Measurements from ENCODE around the gene TMEM205.
"Not testable (repeated sequence)": the region's sequence is repeated elsewhere in the genome, so short reads cannot be mapped to it uniquely, and the experiment has no call there.

Gene TMEM205

DNA sequence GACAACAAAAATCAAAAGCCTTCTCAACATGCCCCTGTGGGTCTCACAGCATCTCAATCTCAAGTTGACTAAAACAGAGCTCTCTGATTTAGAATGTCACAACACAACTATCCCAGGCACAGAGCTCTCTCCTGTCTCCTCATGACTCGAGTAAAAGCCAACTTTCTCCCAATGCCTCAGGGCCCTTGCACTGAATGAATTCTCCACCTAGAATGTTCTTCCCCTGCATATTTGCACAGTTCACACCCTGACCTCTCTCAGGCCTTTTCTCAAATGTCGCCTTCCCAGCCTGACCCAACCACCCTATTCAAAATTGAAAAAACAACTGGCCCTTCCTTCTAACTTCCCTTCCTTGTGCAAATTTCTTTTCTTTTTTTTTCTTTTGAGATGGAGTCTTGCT lies 24.7 kb upstream of the TMEM205 start:
- no peak for DNase-seq

DNA sequence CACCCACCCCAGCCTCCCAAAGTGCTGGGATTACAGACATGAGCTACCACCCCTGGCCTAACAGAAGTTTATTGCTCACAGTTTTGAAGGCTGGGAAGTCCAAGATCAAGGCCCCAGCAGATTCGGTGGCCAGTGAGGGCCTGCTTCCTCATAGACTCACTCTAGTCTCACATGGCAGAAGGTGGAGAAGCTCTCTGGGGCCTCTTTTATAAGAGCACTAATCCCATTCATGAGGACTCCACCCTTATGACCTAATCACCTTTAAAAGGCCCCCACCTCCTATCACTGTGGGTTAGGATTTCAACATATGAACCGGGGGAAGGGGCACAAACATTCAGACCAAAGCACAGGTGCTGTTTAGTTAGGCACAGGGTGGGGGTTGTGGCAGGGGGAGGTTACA lies 21.5 kb upstream of the TMEM205 start:
- no peak for DNase-seq

DNA sequence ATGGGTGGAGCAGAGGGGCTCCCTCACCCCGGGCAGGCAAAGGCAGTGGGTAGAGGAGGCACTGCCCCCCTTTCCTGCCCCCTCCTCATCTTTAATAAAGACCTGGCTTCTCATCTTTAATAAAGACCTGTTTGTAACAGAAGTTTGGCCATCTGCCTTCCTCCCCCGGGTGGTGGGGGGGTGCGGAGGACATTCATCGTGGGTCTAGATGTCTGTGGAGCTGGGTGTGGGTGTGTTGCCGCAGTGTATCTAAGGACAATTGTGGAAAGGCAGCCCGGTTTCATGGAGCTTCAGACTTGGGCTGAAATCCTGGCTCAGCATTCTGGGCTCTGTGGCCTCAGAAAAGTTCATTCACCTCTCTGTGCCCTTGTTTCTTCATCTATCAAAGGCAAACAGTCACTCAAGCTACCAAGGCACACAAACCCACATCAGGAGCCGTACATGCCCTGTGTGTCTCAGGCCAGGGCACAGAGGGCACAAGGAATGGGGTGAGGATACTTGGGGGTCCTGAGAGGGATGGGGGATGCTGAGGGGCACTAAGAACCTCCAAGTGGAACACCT lies 19.6 kb upstream of the TMEM205 start:
- DNase-seq: no peak

DNA sequence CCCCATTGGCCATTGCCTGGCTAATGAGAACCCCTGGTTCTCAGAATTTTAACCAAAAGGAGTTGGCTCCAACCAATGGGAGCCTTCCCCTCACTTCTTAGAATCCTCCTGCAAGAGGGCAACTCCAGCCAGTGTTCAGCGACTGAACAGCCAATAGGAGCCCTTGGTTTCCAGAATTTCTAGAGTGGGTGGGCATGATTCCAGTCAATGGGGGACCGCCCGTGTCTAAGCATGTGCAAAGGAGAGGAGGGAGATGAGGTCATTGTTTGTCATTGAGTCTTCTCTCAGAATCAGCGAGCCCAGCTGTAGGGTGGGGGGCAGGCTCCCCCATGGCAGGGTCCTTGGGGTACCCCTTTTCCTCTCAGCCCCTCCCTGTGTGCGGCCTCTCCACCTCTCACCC lies 18.9 kb upstream of the TMEM205 start:
- no peak for DNase-seq

DNA sequence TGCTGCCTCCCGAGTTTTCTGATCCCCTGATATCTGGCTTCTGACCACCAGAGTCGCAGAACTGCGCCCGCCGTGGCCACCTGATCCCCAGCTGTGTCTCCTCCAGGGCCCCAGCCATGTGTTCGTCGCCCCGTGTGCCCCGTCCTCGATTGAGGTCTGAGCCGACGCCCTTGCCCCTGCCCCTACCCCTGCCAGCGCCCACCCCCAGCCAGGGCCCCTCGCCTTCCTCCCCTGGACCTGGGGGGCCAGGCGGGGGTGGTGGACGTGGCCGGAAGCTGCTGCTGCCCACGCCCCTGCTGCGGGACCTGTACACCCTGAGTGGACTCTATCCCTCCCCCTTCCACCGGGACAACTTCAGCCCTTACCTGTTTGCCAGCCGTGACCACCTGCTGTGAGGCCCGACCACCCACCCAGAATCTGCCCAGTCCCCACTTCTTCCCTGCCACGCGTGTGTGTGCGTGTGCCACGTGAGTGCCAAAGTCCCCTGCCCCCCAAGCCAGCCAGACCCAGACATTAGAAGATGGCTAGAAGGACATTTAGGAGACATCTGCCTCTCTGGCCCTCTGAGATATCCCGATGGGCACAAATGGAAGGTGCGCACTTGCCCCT lies 18.3 kb upstream of the TMEM205 start:
- no peak for DNase-seq

DNA sequence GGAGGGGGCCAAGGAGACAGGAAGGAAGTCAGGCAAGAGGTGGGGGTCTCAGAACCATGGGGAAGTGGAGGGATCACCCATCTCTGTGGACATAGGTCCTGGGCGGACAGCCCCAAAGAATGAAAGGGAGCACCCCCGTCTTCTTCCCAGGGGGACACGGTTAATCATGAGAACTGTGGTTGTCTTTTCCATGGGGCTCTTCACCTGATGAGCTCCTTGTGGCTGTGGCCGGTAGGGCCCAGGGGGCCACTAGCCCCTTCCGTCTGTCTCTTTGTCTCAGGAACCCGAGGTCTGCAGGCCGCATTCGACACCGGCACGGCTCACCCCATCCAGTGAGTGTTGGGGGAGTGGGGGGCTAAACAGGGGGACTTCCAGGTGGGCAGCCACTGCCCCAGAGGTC lies 17.8 kb upstream of the TMEM205 start:
- no peak for DNase-seq

DNA sequence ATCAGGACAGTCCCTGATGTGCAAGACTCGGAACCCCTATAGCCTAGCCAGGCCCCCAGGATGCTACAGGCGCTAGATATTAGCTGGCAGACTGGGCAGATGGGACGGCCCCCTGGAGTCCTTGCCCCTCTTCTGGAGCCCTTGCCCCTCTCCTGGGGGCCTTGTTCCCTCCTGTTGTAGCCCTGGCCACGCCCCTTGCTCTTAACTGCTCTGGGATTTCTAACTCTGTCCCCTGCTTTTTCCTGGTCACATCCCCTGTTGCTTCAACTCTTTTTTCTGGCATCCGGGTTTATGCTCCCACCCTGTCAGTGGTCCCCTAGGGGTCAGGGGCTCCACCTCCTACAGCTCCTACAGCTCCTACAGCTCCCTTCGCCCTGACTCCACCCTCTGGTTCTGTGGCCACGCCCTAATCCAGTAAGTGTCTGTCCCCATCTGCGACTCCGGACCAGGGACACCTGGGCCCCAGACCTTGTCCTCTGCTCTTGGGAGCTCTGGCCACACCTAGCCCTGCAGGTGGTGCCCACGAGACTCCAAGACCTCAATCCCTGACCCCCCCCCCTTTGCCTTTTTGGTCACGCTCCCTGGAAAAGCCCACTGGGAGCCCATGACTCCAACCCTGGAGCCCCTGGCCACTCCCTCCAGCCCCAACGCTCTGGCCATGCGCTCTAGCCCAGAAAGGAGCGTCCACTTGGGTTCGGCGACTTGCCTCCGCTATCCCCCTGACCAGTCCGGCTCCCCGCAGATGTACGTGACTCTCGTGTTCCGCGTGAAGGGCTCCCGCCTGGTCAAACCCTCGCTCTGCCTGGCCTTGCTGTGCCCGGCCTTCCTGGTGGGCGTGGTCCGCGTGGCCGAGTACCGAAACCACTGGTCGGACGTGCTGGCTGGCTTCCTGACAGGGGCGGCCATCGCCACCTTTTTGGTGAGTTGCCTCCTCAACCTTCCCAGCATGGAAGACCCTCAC lies 16.0 kb upstream of the TMEM205 start:
- DNase-seq: no peak

DNA sequence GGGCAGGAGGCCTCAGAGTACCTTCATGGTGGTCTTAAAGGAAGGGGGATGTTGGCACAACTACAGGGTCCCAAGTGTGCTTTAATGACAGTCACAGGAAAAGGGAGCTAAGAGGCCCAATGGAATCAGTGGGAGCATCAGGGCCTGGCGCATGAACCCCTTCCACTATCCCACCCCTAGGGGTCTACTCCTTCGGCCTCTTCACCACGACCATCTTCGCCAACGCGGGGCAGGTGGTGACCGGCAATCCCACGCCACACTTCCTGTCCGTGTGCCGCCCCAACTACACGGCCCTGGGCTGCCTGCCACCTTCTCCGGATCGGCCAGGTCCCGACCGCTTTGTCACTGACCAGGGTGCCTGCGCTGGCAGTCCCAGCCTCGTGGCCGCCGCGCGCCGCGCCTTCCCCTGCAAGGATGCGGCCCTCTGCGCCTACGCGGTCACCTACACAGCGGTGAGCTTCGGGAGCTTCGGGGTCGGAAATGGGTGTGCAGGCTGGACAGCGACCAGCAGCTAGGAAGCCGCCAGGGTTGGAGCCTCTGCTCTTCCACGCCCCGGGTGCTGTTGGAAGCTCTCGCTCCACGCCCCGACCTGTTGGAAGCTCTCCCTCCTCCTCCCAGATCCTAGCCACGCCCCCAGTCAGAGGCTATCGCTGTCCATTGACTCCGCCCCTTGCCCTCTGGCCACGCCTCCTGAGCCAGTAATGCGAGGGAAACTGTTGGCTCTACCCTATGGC lies 15.1 kb upstream of the TMEM205 start:
- DNase-seq: no peak

DNA sequence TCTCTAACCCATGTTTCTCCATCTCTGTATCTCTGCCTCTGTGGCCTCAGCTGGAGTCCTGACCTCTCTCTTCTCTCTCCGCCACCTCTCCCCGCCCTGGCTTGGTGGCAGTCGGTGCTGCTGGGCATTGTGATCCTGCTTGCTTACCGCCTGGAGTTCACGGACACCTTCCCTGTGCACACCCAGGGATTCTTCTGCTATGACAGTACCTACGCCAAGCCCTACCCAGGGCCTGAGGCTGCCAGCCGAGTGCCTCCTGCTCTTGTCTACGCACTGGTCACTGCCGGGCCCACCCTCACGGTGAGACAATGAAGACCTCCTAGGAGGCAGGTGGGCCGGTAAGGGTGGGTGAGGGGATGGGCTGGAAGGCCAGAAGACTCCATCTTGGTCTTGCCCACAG lies 13.4 kb upstream of the TMEM205 start:
- no peak for DNase-seq

DNA sequence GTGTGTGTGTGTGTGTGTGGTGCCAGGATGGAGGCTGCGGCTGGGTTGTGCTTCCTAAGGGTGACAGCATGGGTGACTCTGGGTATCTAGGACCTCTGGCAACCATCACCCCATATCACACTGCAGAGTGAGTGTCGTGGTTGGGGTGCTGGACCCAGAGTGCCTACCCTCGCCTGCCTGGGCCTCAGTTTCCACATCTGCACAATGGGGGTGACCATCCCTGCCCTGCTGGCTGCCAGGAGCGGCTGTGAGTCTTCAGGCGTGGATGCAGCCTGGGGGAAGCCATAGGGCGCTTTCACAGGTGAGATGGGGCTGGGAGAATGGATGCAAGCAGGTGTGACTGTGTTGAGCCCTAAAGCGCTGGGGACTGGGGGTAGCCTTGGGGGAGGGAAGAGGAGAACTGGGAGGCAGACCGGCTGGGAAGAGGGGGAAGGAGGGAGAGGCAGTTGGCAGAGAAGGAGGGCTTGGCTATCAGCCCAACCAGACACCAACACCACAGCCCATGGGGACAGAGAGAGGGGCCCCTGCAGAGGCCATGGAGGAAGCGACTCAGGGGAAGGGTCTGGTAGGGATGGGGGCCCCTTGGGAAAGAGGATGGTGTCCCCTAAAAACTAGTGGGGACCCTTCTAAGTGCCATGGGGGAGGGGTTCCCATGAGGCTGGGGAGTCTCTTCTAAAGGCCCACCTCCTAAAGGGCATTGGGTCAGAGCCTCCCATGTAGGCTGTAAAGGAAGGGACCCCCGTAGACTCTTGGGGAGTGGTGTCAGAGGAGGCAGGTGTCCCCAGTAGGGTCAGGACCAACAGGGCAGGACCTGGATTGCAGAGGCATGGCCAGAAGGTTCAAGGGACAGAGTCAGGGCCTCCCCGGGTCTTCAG lies 10.8 kb upstream of the TMEM205 start:
- DNase-seq: no peak

DNA sequence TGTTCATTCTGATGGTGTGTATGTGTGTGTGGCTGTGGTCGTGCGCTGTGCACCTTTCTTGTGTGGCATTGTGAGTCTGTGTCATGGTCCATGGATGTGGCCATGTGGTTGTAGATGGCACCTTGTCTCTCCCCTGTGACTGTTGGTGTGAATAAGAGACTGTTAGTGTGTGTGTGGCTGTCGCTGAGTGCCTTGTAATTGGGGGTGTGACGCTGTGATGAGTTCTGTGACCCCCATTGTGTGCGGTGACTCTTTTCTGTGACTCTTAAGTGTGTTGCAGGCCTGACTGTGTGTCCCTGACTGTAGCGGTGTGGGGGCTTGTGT lies 10.0 kb upstream of the TMEM205 start:
- no peak for DNase-seq

DNA sequence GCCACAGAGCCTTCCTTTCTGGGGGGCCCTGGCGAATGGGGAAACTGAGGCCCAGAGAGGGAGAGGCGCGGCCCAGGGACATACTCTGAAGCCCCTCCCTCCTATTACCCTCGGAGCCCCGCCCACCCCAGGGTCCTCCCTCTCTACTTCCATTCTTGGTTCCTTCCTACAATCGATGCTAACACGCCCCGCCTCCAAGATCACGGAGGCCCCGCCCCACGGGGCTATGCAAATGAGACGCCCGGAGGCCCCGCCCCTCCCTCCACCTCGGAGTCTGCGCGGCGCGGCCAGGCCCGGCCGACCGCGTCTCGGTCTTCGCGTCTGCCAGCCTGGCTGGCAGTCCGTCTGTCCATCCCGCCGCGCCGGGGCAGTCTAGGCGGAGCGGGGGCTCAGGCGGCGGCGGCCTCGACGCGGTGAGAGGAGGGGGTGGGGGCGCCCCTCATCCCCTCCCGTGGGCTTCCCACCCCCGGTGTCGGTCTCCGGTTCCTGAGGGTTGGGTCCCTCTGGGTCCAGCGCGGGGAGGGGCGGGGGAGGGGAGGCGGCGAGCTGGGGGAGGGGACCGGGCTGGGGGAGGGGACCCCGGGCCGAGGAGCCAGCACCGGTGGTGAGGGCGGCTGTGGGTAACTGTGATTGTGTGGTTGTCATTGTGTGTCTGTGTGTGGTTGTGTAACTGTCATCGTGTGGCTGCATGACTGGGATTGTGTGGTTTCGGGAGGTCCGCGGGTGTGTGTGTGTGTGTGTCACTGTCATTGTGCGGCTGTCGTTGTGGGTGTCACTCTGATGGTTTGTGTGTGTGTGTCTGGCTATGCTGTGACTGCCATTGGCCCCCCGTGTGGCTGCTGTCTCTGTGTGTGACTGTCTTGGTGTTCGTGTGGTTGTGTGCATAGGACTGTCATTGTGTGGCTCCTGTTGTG lies 9.3 kb upstream of the TMEM205 start, which contains the start of gene PLPPR2:
TSS of gene PLPPR2 (plus strand) at position 273 of the 914 bp plus-strand sequence. CDS start 2,242 bp downstream, outside the sequence.
- DNase-seq: no peak

DNA sequence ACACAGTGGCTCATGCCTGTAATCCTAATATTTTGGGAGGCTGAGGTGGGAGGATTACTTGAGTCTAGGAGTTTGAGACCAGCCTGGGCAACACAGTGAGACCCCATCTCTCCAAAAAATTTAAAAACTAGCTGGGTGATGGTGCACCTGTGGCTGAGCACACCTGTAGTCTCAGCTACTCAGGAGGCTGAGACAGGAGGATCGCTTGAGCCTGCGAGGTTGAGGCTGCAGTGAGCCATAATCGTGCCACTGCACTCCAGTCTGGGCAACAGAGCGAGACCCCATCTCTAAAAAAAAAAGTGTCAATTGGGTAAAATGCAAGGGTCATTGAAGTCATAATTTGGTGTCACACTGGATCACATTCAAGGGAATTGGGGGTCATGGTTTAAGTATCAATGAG lies 8.0 kb upstream of the TMEM205 start:
- not testable (repeated sequence) for DNase-seq

DNA sequence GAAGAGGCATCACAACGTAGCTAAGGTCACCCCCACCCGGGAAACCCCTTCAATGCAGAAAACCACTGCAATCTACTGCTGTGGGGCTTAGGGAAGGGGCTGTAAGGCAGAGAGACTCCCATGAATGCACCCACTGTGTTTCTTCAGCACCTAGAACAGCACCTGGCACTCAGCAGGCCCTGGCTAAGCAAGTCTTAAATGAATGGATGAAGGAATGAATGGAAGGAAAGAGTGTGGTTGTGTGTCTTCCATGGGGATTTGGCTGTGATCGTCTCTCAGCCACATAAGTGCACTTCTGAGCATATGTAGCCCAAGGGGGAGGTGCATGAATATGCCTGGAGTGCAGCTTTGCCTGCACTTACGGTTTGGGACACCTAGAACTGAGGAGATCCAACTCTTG lies 3.1 kb upstream of the TMEM205 start:
- DNase-seq: no peak

DNA sequence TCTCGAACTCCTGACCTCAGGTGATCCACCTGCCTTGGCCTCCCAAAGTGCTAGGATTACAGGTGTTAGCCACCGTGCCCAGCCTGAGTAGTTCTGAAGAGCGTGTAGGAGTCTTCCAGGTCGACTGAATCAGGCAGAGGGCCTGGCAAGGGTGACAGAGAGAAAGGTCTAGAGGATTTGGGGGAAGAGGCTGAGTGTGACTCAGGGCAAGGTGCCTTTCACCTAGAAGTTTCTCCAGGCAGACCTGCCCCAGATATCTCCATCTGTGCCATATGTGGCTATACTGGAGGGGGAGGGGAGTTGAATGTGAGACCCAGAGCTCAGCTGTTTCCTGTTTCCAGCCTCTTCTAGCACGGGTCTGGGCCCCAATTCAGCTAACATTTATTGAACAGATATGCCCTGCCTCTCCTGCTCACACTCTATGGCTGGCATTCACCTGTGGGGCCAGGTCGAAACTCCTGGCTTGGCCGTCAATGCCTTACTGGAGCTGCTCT lies 1.5 kb upstream of the TMEM205 start:
- DNase-seq: no peak

DNA sequence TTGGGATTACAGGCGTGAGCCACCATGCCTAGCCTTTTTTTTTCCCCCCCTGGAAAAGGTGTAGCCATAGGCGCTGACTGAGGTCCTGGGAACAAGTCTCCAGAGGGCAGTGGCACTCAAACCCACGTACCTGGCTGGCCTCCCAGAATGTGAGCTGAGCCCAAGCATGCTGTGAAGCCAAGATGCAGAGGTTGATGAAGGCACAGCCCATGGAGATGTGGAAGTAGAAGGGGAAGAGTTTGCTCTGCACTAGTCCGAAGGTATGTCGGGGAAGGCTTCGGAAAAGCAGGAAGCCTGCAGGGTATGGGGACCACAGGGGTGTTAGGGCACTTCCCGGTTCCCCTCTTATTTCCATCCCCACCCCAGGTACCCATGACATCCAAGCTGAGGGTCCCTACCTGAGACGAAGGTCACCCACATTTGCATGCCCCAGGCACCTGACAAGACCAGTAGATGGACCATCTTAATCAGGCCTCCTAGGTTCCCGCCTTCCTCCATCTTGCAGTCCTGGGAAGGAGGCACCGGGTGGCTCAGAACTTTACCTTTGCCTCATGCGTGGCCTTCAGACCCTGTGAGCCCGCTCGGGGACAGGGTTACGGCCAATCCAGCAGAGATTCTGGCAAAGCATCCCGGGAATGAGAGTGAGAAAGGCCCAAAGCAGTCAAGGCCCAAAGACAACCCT lies 805 bp downstream of the TMEM205 start:
- DNase-seq: no peak

DNA sequence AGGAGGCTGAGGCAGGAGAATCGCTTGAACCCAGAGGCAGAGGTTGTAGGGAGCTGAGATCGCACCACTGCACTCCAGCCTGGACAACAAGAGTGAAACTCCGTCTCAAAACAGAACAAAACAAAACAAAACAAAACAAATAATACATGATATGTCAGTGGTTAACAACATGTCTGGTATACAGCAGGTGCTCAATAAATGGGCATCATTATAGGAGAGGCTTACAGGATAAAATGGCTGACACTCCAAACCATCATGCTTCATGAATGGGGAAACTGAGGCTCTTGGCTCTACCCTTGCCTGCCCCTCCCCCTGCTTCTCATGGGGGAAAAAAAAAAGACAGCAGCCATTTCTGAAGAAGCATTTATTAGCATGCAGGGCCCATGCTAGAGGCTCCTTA lies 3.6 kb downstream of the TMEM205 start:
- no peak for DNase-seq

DNA sequence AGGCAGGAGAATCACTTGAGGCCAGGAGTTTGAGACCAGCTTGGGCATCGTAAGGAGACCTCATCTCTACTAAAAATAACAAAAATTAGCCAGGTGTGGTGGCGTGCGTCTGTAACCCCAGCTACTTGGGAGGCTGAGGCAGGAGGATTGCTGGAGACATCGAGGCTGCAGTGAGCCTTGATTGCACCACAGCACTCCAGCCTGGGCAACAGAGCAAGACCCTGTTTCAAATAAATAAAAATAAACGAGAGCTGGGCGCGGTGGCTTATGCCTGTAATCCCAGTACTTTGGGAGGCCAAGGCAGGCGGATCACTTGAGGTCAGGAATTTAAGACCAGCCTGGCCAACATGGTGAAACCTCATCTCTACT lies 6.0 kb downstream of the TMEM205 start:
- DNase-seq: not testable (repeated sequence)

DNA sequence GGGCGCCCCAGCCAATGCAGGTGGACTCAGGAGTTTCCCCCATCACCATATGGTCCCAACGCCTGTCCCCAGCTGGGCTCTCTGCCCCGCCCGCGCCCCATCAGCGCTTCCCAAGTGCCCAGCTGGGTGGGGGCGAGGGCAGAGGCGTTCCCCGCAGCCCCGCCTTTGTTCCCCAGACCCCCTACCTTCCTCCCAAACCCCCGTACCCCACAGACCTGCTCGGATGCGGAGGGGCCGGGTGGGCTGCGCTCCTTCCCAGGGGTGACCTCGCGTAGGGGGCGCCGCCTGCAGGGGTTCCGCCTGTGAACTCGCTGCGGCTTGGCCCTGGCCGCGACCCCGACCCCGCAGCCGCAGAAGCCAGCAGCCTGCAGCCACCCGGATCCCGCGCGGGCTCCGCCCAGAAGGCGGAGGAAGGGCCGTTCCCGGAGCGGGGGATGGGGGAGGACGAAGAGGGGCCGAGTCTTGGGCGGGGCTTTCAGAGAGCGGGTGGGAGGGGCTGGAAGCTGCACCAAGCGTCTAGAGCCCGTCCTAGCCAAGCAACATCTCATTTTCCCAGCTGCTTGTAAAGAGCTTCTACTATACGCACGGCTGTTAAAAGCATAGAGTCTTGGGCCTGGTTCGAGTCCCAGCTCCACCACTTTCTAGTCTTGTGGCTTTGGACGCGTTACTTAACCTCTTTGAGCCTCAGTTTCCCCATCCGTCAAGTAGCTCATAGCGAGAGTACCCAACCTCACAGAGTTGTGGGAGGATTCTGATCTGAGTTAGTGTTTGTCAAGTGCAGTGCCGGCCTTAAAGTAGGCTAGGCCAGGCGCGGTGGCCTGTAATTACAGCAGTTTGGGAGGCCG lies 6.6 kb downstream of the TMEM205 start, which contains the start of gene RAB3D:
TSS of gene RAB3D (minus strand) at position 404 of the 845 bp plus-strand sequence. CDS start 2,258 bp downstream, outside the sequence.
- DNase-seq: peak; percentile 21
